ENCODE data around the gene LRMDA. TPM values are rescaled to one million over a fixed set of nuclear protein-coding genes. Genes with fewer than 3 reads are reported as not detected.

The LRMDA gene
- total RNA-seq, 3 donors from 2014 or later = 9.4 to 14.9 (median 10.3) TPM

GRCh38 chr10:75589895-75590654, 158.7 kb downstream of the LRMDA start:
- DNase-seq = no peak
- intact Hi-C loops (cut with DNase I, micrococcal nuclease) = no loop called here
- Histone ChIP-seq H3K36me3 (ENCODE audit: low read depth) (no peaks in the 10 kb centered on the region), H3K9me3 (no peaks in the 10 kb centered on the region), H3K4me1 (ENCODE audit: low read depth) (no peaks in the 10 kb centered on the region), H3K4me3 (no peak overlapping the region)
- ATAC-seq = no peak
- no peak for TF ChIP-seq CTCF (IDR thresholded peaks at IDR 0.05)

- H3K36me3 ChIP-seq (ENCODE audit: low read depth) = no peaks in the 10 kb centered on the region
- no peak for TF ChIP-seq CTCF (IDR thresholded peaks at IDR 0.05)
- intact Hi-C loops (cut with DNase I, micrococcal nuclease) = no loop called here
- DNase-seq (no peak), ATAC-seq (no peak)
- no peak overlapping the region for H3K4me3 ChIP-seq
- H3K9me3 ChIP-seq = no peaks in the 10 kb centered on the region
- H3K4me1 ChIP-seq (ENCODE audit: low read depth) = no peaks in the 10 kb centered on the region
Measured at GRCh38 chr10:75592151-75592787, 160.8 kb downstream of the LRMDA start.

GRCh38 chr10:75592791-75593643, 161.6 kb downstream of the LRMDA start:
- Histone ChIP-seq H3K4me3 (no peak overlapping the region), H3K4me1 (ENCODE audit: low read depth) (no peaks in the 10 kb centered on the region), H3K36me3 (ENCODE audit: low read depth) (no peaks in the 10 kb centered on the region), H3K9me3 (no peaks in the 10 kb centered on the region)
- no peak for DNase-seq
- no peak for TF ChIP-seq CTCF (IDR thresholded peaks at IDR 0.05)
- no peak for ATAC-seq
- intact Hi-C loops (cut with DNase I, micrococcal nuclease) = no loop called here

- Histone ChIP-seq H3K9me3 (no peaks in the 10 kb centered on the region), H3K4me3 (no peak overlapping the region), H3K4me1 (ENCODE audit: low read depth) (no peaks in the 10 kb centered on the region), H3K36me3 (ENCODE audit: low read depth) (no peaks in the 10 kb centered on the region)
- intact Hi-C loops (cut with DNase I, micrococcal nuclease) = no loop called here
- ATAC-seq (no peak), DNase-seq (no peak)
- no peak for TF ChIP-seq CTCF (IDR thresholded peaks at IDR 0.05)
Measured at GRCh38 chr10:75593692-75594556, 162.5 kb downstream of the LRMDA start.

Measured in mucosa of descending colon (tissue), 3 donors.